ENCODE data around the gene PPFIBP2.

Gene PPFIBP2

DNA sequence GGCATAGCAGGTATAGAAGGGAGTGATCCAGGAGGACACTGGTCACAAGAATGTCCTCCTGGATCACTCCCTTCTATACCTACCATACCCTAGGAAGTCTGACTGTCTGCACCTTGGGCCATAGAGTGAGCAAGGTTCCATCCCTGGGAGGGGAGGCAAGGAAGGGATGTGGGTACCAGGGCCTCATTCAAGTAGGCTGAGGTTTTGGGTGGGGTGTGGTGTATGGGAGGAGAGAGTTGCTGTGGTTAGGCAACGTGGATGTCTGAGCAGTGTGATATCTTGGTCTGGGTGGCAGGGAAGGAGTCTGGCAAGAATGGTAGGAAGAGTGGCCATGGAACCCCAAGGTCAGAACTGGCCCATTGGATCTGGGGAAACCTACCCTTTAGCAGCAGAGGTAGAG lies 13.2 kb downstream of the PPFIBP2 start:
- Mint-ChIP-seq H3K36me3 (ENCODE audit: low read depth) (no peaks in the 10 kb centered on the region), H3K4me1 (ENCODE audit: low read depth) (peaks cover 49% of the 10 kb centered on the region), H3K4me3 (no peak overlapping the region), H3K27ac (peak overlapping the region; percentile 16), H3K9me3 (no peaks in the 10 kb centered on the region), H3K27me3 (no peaks in the 10 kb centered on the region)
- DNase-seq = no peak

- H3K4me3 Mint-ChIP-seq = no peak overlapping the region
- no peak for DNase-seq
- peaks cover 49% of the 10 kb centered on the region for H3K4me1 Mint-ChIP-seq (ENCODE audit: low read depth)
- no peaks in the 10 kb centered on the region for H3K36me3 Mint-ChIP-seq (ENCODE audit: low read depth)
- H3K9me3 Mint-ChIP-seq = no peaks in the 10 kb centered on the region
- no peaks in the 10 kb centered on the region for H3K27me3 Mint-ChIP-seq
- H3K27ac Mint-ChIP-seq = peak overlapping the region; percentile 20
These were observed 14.8 kb downstream of the PPFIBP2 start for GRCh38 chr11:7528514-7529049.

GRCh38 chr11:7530013-7530640 lies 16.3 kb downstream of the PPFIBP2 start:
- Mint-ChIP-seq H3K4me1 (ENCODE audit: low read depth) (peaks cover 40% of the 10 kb centered on the region), H3K27me3 (no peaks in the 10 kb centered on the region), H3K27ac (no peak overlapping the region), H3K9me3 (no peaks in the 10 kb centered on the region), H3K4me3 (no peak overlapping the region), H3K36me3 (ENCODE audit: low read depth) (no peaks in the 10 kb centered on the region)
- no peak for DNase-seq

DNA sequence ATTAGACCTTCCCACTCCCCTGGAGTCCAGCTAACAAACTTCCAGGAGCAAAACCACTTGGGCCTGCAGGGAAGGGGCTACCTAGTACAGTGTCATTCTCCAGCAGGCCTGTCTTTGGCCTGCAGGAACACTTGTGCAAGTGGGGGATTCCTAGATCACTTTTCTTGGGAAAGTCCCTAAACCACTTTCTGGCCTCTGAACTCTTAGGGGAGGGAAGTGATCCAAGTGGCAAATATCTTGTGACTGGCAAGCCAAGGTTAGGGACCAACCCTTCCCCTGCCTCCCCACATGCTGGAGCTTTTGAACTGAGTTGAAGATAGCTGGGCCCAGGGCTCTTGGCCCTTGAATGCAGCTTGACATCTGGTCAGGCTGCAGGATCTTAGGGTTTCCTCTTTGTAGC lies 17.2 kb downstream of the PPFIBP2 start:
- no peak overlapping the region for H3K27ac Mint-ChIP-seq
- H3K27me3 Mint-ChIP-seq = no peaks in the 10 kb centered on the region
- peaks cover 36% of the 10 kb centered on the region for H3K4me1 Mint-ChIP-seq (ENCODE audit: low read depth)
- no peaks in the 10 kb centered on the region for H3K9me3 Mint-ChIP-seq
- no peak for DNase-seq
- H3K36me3 Mint-ChIP-seq (ENCODE audit: low read depth) = no peaks in the 10 kb centered on the region
- no peak overlapping the region for H3K4me3 Mint-ChIP-seq

GRCh38 chr11:7532405-7533145 lies 18.8 kb downstream of the PPFIBP2 start:
- no peak for DNase-seq
- Mint-ChIP-seq H3K36me3 (ENCODE audit: low read depth) (no peaks in the 10 kb centered on the region), H3K9me3 (no peaks in the 10 kb centered on the region), H3K27me3 (no peaks in the 10 kb centered on the region), H3K4me1 (ENCODE audit: low read depth) (peaks cover 37% of the 10 kb centered on the region), H3K4me3 (no peak overlapping the region), H3K27ac (no peak overlapping the region)

DNA sequence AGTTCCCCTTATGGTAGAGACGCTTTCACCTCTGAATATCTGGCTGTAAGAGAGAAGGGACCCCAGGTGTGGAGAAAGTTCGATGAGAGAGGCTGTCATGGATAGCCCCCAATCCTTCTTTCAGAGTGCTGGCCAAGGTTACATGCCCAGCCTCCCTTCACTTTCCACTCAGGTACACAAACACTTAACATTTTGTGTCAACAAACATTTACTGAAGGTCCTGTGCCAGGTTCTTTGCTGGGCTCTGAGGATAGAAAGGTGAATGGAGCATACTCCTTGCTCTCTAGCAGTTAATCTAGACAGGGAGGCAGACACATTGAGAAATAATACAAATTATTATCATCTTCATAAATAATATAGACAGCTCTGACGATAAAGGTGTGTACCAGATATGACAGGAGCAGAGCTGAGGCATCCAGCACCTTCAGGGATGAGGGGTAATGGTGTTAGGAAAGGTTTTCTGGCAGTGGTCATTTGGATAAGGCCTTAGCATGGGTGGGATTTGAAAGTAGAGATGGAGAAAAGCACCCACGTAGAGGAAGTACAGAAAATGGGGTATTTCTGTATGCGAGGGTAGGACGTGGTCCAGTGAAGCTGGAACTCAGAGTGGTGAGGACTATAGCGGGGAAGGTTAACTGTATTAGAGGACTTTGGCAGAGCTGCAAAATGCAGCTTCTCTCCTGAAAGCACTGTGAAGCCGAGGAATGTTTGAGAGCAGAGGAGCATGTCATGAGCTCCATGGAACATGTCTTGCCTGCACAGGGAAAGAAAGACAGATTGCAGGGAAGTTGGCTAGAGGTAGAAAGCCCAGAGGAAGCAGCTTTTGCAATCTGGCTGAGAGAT lies 19.6 kb downstream of the PPFIBP2 start:
- peaks cover 36% of the 10 kb centered on the region for H3K4me1 Mint-ChIP-seq (ENCODE audit: low read depth)
- H3K27ac Mint-ChIP-seq = no peak overlapping the region
- no peak overlapping the region for H3K4me3 Mint-ChIP-seq
- no peaks in the 10 kb centered on the region for H3K9me3 Mint-ChIP-seq
- no peaks in the 10 kb centered on the region for H3K36me3 Mint-ChIP-seq (ENCODE audit: low read depth)
- no peaks in the 10 kb centered on the region for H3K27me3 Mint-ChIP-seq
- DNase-seq = no peak

- Mint-ChIP-seq H3K4me3 (no peak overlapping the region), H3K36me3 (ENCODE audit: low read depth) (no peaks in the 10 kb centered on the region), H3K27me3 (no peaks in the 10 kb centered on the region), H3K4me1 (ENCODE audit: low read depth) (peaks cover 32% of the 10 kb centered on the region), H3K27ac (no peak overlapping the region), H3K9me3 (no peaks in the 10 kb centered on the region)
- DNase-seq = no peak
These were observed 20.2 kb downstream of the PPFIBP2 start for GRCh38 chr11:7534042-7534378.

DNA sequence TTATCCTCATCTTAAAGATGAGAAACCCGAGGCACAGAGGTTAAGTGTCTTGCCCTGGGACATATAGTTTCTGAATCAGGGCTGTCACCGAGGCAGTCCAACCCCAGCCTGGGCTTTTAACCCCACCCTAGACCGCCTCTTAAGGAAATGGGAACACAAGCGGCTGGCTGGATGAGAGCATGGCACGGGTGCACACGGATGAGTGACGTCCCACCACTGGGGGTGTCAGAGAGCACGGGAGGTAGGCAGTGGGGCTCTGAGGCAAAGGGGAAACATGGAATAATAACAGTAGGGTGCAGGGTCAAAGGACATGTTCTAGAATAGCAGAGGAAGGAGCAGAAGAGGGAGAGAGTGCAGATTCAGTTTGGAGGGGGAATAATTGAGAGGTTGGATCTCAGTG lies 22.3 kb downstream of the PPFIBP2 start:
- no peak for DNase-seq
- peaks cover 3% of the 10 kb centered on the region for H3K27me3 Mint-ChIP-seq
- H3K36me3 Mint-ChIP-seq (ENCODE audit: low read depth) = no peaks in the 10 kb centered on the region
- H3K27ac Mint-ChIP-seq = no peak overlapping the region
- H3K9me3 Mint-ChIP-seq = no peaks in the 10 kb centered on the region
- no peak overlapping the region for H3K4me3 Mint-ChIP-seq
- peaks cover 31% of the 10 kb centered on the region for H3K4me1 Mint-ChIP-seq (ENCODE audit: low read depth)

DNA sequence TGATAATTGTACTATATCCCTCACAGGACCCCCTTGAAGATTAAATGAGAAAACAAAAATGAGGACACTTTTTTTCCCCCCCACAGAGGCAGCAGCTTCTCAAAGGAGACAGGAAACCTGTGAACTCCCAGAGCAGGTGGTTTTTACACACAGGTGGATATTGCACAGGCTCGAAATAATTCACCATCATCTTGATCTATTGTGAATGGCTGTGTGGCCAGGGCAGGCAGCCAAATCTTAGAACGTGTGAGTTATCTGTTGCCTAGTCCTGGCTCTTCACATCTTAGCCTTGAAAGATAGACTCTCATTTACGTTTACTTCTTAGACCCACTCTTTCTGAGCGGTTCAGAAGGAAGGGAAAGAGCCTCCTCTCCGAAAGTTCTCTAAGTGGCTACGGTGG lies 23.5 kb downstream of the PPFIBP2 start:
- DNase-seq = no peak
- no peaks in the 10 kb centered on the region for H3K9me3 Mint-ChIP-seq
- no peak overlapping the region for H3K4me3 Mint-ChIP-seq
- peaks cover 27% of the 10 kb centered on the region for H3K4me1 Mint-ChIP-seq (ENCODE audit: low read depth)
- peaks cover 3% of the 10 kb centered on the region for H3K27me3 Mint-ChIP-seq
- no peaks in the 10 kb centered on the region for H3K36me3 Mint-ChIP-seq (ENCODE audit: low read depth)
- H3K27ac Mint-ChIP-seq = no peak overlapping the region

GRCh38 chr11:7538031-7538430 lies 24.2 kb downstream of the PPFIBP2 start:
- no peak for DNase-seq
- Mint-ChIP-seq H3K4me3 (no peak overlapping the region), H3K9me3 (no peaks in the 10 kb centered on the region), H3K27me3 (peaks cover 3% of the 10 kb centered on the region), H3K4me1 (ENCODE audit: low read depth) (peaks cover 27% of the 10 kb centered on the region), H3K27ac (no peak overlapping the region), H3K36me3 (ENCODE audit: low read depth) (no peaks in the 10 kb centered on the region)

DNA sequence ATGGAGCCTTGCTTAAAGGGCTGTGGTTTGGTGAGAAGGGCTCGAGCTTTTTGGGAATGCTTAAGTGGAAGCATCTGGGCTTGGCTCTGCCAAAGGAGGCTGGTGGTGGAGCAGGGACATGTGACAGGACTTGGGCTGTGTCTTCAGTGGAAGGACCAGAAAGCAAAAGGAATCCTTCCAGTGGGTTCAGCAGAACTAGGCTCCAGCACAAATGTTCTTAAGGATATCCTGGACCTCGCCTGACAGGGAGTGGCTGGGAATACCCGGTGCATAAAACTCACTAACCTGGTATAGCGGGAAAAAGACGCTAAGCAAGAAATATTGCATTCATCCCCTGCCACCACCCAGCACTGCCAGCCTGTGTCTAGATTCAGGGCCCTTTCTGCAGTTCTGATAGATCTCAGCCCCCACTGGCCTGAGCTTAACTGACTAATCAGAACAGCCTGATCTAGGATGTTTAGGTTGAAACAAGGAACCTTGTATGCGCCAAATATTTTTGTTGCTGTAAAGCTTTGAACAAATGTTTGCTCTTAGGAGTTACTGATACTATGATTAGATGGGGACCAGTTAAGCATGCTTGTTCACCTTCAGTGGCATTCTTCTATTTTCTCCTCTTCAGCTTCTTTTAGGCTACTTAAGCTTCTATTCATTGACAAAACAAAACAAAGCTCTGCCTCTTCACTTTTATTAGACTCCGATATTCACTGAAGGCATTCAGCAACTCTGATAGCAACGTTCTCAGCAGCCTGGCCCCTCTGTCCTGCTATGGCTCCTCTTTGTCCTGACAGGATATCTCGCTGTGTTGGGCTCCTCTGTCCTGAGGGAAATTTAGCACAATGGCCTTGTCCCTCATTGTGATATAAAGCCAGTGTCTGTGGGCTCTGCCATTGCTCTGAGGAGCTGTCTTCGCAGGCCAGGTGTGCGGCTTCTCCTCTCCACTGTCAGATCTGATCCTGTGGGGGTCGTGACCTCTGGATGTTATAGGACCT lies 25.0 kb downstream of the PPFIBP2 start:
- no peaks in the 10 kb centered on the region for H3K36me3 Mint-ChIP-seq (ENCODE audit: low read depth)
- H3K4me3 Mint-ChIP-seq = no peak overlapping the region
- peaks cover 27% of the 10 kb centered on the region for H3K4me1 Mint-ChIP-seq (ENCODE audit: low read depth)
- DNase-seq = no peak
- H3K27me3 Mint-ChIP-seq = peaks cover 3% of the 10 kb centered on the region
- no peaks in the 10 kb centered on the region for H3K9me3 Mint-ChIP-seq
- H3K27ac Mint-ChIP-seq = no peak overlapping the region

GRCh38 chr11:7540830-7541555 lies 27.2 kb downstream of the PPFIBP2 start:
- Mint-ChIP-seq H3K4me3 (no peak overlapping the region), H3K4me1 (ENCODE audit: low read depth) (peaks cover 22% of the 10 kb centered on the region), H3K27me3 (peaks cover 3% of the 10 kb centered on the region), H3K27ac (no peak overlapping the region), H3K36me3 (ENCODE audit: low read depth) (no peaks in the 10 kb centered on the region), H3K9me3 (no peaks in the 10 kb centered on the region)
- no peak for DNase-seq

DNA sequence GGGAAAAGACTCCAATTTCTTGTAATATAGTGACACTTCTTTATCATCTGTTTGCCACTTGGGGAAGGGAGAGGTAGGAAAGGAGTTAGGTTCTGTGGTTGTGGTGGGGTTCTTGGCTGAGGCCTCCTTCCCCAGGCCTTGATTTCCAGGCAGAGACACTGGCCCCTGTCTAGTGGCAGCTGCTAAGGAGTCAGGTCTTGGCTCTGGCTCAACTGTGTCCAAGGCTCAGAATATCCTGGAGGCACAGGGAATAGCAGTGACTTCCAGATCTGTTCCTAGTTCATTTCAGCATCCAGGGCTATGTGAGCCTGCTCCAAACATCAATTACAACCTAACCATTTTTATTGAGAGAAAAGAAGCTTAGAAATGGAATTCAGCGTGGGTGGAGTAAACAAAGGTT lies 29.5 kb downstream of the PPFIBP2 start:
- peaks cover 2% of the 10 kb centered on the region for H3K4me1 Mint-ChIP-seq (ENCODE audit: low read depth)
- no peak for DNase-seq
- no peaks in the 10 kb centered on the region for H3K36me3 Mint-ChIP-seq (ENCODE audit: low read depth)
- H3K9me3 Mint-ChIP-seq = no peaks in the 10 kb centered on the region
- no peak overlapping the region for H3K4me3 Mint-ChIP-seq
- peaks cover 3% of the 10 kb centered on the region for H3K27me3 Mint-ChIP-seq
- no peak overlapping the region for H3K27ac Mint-ChIP-seq

Measured in activated T-cell treated with anti-CD3 and anti-CD28 coated beads, Interleukin-2, amount 50 U/mL, for 24 hours (primary cell).